OCI-LY1 (cell line): ENCODE results near the gene TMEM156.
A peak's percentile ranks its signal among the peaks of the same experiment; 100 is the strongest.

ENCODE experiments used
- H2AFZ ChIP-seq: fragments of 200-600 bp; sonication (generic), shearing (Covaris generic); 2 replicates; pipeline ENCODE4 v1.6.0; 2014; ENCODE audit warnings: antibody characterized with exemption, mild to moderate bottlenecking, low read length
- H3F3A ChIP-seq: fragments of 200-600 bp; sonication (generic), shearing (Covaris generic); 2 replicates; pipeline ENCODE4 v1.6.0; 2014; ENCODE audit warnings: mild to moderate bottlenecking, antibody characterized with exemption, low read length, moderate library complexity; ENCODE audit not compliant: insufficient read depth
- H3K27ac ChIP-seq: fragments of 200-600 bp; sonication (generic); 2 replicates; pipeline ENCODE4 v1.5.1; 2014; ENCODE audit warnings: low read length, mixed run types, mild to moderate bottlenecking, low read depth; ENCODE audit not compliant: poor library complexity, severe bottlenecking
- H3K27me3 ChIP-seq: fragments of 200-600 bp; sonication (generic); 2 replicates; pipeline ENCODE4 v1.6.0; 2014; ENCODE audit warnings: antibody characterized with exemption, mild to moderate bottlenecking, low read length, moderate library complexity; ENCODE audit not compliant: insufficient read depth
- H3K36me3 ChIP-seq: fragments of 200-600 bp; sonication (generic); 2 replicates; pipeline ENCODE4 v1.6.1; 2014; ENCODE audit warnings: mild to moderate bottlenecking, antibody characterized with exemption, low read length, moderate library complexity, mixed read lengths; ENCODE audit not compliant: insufficient read depth
- H3K4me1 ChIP-seq: fragments of 200-600 bp; sonication (generic); 2 replicates; pipeline ENCODE4 v1.5.1; 2014; ENCODE audit warnings: mild to moderate bottlenecking, low read length, moderate library complexity; ENCODE audit not compliant: insufficient read depth, severe bottlenecking
- H3K4me2 ChIP-seq: fragments of 200-600 bp; sonication (generic), shearing (Covaris generic); 2 replicates; pipeline ENCODE4 v1.6.1; 2014; ENCODE audit warnings: low read length
- H3K4me3 ChIP-seq: fragments of 200-600 bp; sonication (generic); 2 replicates; pipeline ENCODE4 v1.5.1; 2014; ENCODE audit warnings: low read length, low read depth, mild to moderate bottlenecking, mixed read lengths; ENCODE audit not compliant: poor library complexity, severe bottlenecking
- H3K79me2 ChIP-seq: fragments of 200-600 bp; shearing (Covaris generic); 2 replicates; pipeline ENCODE4 v1.6.1; 2016; ENCODE audit warnings: mixed run types, low read length, mixed read lengths; ENCODE audit not compliant: insufficient read depth
- H3K9ac ChIP-seq: fragments of 200-600 bp; sonication (generic), shearing (Covaris generic); 2 replicates; pipeline ENCODE4 v1.6.1; 2014; ENCODE audit warnings: mild to moderate bottlenecking, low read length, mixed read lengths
- H3K9me2 ChIP-seq: fragments of 200-600 bp; sonication (generic), shearing (Covaris generic); 2 replicates; pipeline ENCODE4 v1.6.1; 2014; ENCODE audit warnings: low read depth, mild to moderate bottlenecking, low read length, mixed read lengths
- H3K9me3 ChIP-seq: fragments of 200-600 bp; shearing (Covaris generic); 2 replicates; pipeline ENCODE4 v1.6.1; 2014; ENCODE audit warnings: low read length, mixed read lengths
- H4K20me1 ChIP-seq: fragments of 200-600 bp; sonication (generic), shearing (Covaris generic); 2 replicates; pipeline ENCODE4 v1.6.0; 2016; ENCODE audit warnings: mild to moderate bottlenecking, low read length; ENCODE audit not compliant: insufficient read depth
- CTCF ChIP-seq: fragments of 200-600 bp; sonication (generic), shearing (Covaris generic); IDR thresholded peaks from 2 replicates; pipeline ENCODE4 v1.5.1; 2017; ENCODE audit warnings: mild to moderate bottlenecking, antibody characterized with exemption, low read length, moderate library complexity, mixed read lengths
- EZH2 ChIP-seq: fragments of 200-600 bp; sonication (generic), shearing (Covaris generic); IDR thresholded peaks from 2 replicates; pipeline ENCODE4 v1.8.0; 2017; ENCODE audit warnings: borderline replicate concordance, mixed run types, mild to moderate bottlenecking, antibody characterized with exemption, low read length, moderate library complexity, mixed read lengths

TMEM156 gene

GRCh38 chr4:39039108-39039507, 6.9 kb upstream of the TMEM156 start:
- Histone ChIP-seq H2AFZ (no peak overlapping the region), H3K9me3 (no peaks in the 10 kb centered on the region), H3K79me2 (no peaks in the 10 kb centered on the region), H3K4me3 (no peak overlapping the region), H3K4me2 (no peak overlapping the region), H3K36me3 (no peaks in the 10 kb centered on the region), H3K4me1 (peaks cover 75% of the 10 kb centered on the region), H3K27ac (peak overlapping the region; percentile 5), H3K9me2 (no peaks in the 10 kb centered on the region), H3F3A (no peaks in the 10 kb centered on the region; the same call in 1 of the 2 replicates), H4K20me1 (no peaks in the 10 kb centered on the region), H3K9ac (no peak overlapping the region), H3K27me3 (no peaks in the 10 kb centered on the region)
- TF ChIP-seq EZH2 (no peak), CTCF (no peak)

DNA sequence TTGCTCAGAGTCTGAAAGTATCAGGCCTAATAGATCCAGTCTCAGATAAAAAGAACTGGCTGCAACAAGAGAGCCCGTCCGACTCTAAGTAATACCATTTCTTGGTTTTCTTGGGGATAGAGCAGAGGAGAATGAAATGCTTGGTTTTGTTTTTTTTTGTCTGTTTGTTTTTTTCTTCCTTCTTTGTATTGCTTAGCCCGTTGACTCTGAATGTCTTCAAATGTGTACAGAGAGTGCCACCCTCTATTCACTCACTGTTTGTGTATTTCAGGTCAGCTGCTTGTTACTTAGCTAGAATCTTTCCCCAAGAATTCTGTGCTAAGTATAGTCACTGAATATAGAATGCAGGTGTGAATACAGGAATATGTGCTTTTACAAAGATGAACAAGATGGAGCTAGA, 5.7 kb upstream of the TMEM156 start:
- H3K4me3 ChIP-seq = peak overlapping the region; percentile 4
- no peaks in the 10 kb centered on the region for H3K9me3 ChIP-seq
- H3K36me3 ChIP-seq = no peaks in the 10 kb centered on the region
- no peaks in the 10 kb centered on the region for H3K9me2 ChIP-seq
- H3K4me1 ChIP-seq = peaks cover 75% of the 10 kb centered on the region
- no peaks in the 10 kb centered on the region for H4K20me1 ChIP-seq
- H3K79me2 ChIP-seq = no peaks in the 10 kb centered on the region
- no peak overlapping the region for H2AFZ ChIP-seq
- H3K27ac ChIP-seq = peak overlapping the region; percentile 89
- TF ChIP-seq CTCF = no peak
- no peak for TF ChIP-seq EZH2
- H3K4me2 ChIP-seq = peak overlapping the region; percentile 37; the same call in 1 of the 2 replicates
- H3K27me3 ChIP-seq = no peaks in the 10 kb centered on the region
- H3F3A ChIP-seq = peaks cover 3% of the 10 kb centered on the region; the same call in 1 of the 2 replicates
- H3K9ac ChIP-seq = peak overlapping the region; percentile 9; the same call in 1 of the 2 replicates

GRCh38 chr4:39037491-39037825, 5.2 kb upstream of the TMEM156 start:
- Histone ChIP-seq H4K20me1 (no peaks in the 10 kb centered on the region), H3K9me3 (no peaks in the 10 kb centered on the region), H3K9me2 (no peaks in the 10 kb centered on the region), H3K4me1 (peaks cover 75% of the 10 kb centered on the region), H2AFZ (no peak overlapping the region), H3K4me2 (peak overlapping the region; percentile 37; the same call in 1 of the 2 replicates), H3K79me2 (no peaks in the 10 kb centered on the region), H3K36me3 (no peaks in the 10 kb centered on the region), H3F3A (peaks cover 3% of the 10 kb centered on the region; the same call in 1 of the 2 replicates), H3K4me3 (peak overlapping the region; percentile 7), H3K27ac (peak overlapping the region; percentile 89), H3K9ac (peak overlapping the region; percentile 9; the same call in 1 of the 2 replicates), H3K27me3 (no peaks in the 10 kb centered on the region)
- no peak for TF ChIP-seq CTCF
- no peak for TF ChIP-seq EZH2
